Uterus (tissue), 4 donors: ENCODE data around the gene GUCD1. TPM values are rescaled to one million over a fixed set of nuclear protein-coding genes. Genes with fewer than 3 reads are reported as not detected.

Experiments used
- DNase-seq, 2 donors: peaks; one replicate each; pipeline ENCODE4 v3.0.0-alpha.2; 2019 to 2020
- H3K27ac ChIP-seq, 2 donors: fragments of 200-600 bp; sonication (generic); 1 replicate in 1 of 2; 2 replicates in 1 of 2; pipeline ENCODE4 v1.5.1; 2016 to 2018
- H3K27me3 ChIP-seq, 2 donors: fragments of 200-600 bp; sonication (generic); one replicate each; pipeline ENCODE4 v1.5.1; 2018 to 2019; ENCODE audit warnings: control low read depth in 1 of 2
- H3K36me3 ChIP-seq, 2 donors: fragments of 200-600 bp; sonication (generic); one replicate each; pipeline ENCODE4 v1.5.1; 2019; ENCODE audit warnings: control low read depth in 1 of 2
- H3K4me1 ChIP-seq, 2 donors: fragments of 200-600 bp; sonication (generic); one replicate each; pipeline ENCODE4 v1.5.1; 2018 to 2019; ENCODE audit warnings: control low read depth in 1 of 2
- H3K4me3 ChIP-seq, 2 donors: fragments of 200-600 bp; sonication (generic); 1 replicate in 1 of 2; 2 replicates in 1 of 2; pipeline ENCODE4 v1.5.1; 2018 to 2019; ENCODE audit warnings: mild to moderate bottlenecking in 1 of 2
- H3K9me3 ChIP-seq, 2 donors: fragments of 200-600 bp; sonication (generic); one replicate each; pipeline ENCODE4 v1.5.1; 2019; ENCODE audit warnings: control low read depth in 1 of 2
- CTCF ChIP-seq, 4 experiments: fragments of 200-600 bp in 2 of 4; fragments of 450-650 bp in 2 of 4; sonication (generic) in 2 of 4; IDR thresholded peaks; one replicate each; pipeline ENCODE4 v1.5.1; 2016 to 2019; ENCODE audit warnings: antibody characterized with exemption in 4 of 4, mild to moderate bottlenecking in 2 of 4, moderate library complexity in 1 of 4
- POLR2A ChIP-seq, 2 donors: fragments of 450-650 bp; IDR thresholded peaks; one replicate each; pipeline ENCODE4 v1.6.1; 2016; ENCODE audit warnings: antibody characterized with exemption in 2 of 2, mild to moderate bottlenecking in 1 of 2, moderate library complexity in 1 of 2
- intact Hi-C: fragments of 100-400 bp; cut with DNase I; formaldehyde crosslinking; loops from one replicate; pipeline ENCODE4 v1.15.1; 2023; ENCODE audit warnings: low total_unique reads
- total RNA-seq, 4 donors: library from RNA; depleted of rRNA in 3 of 4; stranded (reverse); fragments of >200 nt in 3 of 4; gene quantifications; one replicate each; pipeline versions ENCODE4 v1.1.0 to v1.2.4, GENCODE V29; 2014 to 2023
- donor health status: DM: yes; HTN: yes; CAD: no.

The GUCD1 gene
- total RNA-seq, 4 donors from 2014 or later: 26.4 to 68.2 (median 44.9) TPM

- intact Hi-C loops: no loop called here
- Histone ChIP-seq H3K4me3 (no peak overlapping the region), H3K27ac (no peak overlapping the region), H3K4me1 (no peaks in the 10 kb centered on the region), H3K36me3 (no peaks in the 10 kb centered on the region), H3K27me3 (no peaks in the 10 kb centered on the region), H3K9me3 (no peaks in the 10 kb centered on the region)
- DNase-seq: peak in 1 of 2 donors; percentile 40
- TF ChIP-seq CTCF (IDR thresholded peaks at IDR 0.05) (peak in 3 of 4 experiments; percentile 19 to 46 (median 20)), POLR2A (IDR thresholded peaks at IDR 0.05) (no peak)
These were observed 51.6 kb downstream of the GUCD1 start for GRCh38 chr22:24503137-24503842.

GRCh38 chr22:24502541-24502940, 52.4 kb downstream of the GUCD1 start:
- H3K36me3 ChIP-seq: no peaks in the 10 kb centered on the region
- no peak for DNase-seq
- intact Hi-C loops: no loop called here
- no peak overlapping the region for H3K4me3 ChIP-seq
- no peaks in the 10 kb centered on the region for H3K9me3 ChIP-seq
- H3K27ac ChIP-seq: no peak overlapping the region
- TF ChIP-seq POLR2A (IDR thresholded peaks at IDR 0.05): no peak
- TF ChIP-seq CTCF (IDR thresholded peaks at IDR 0.05): no peak
- no peaks in the 10 kb centered on the region for H3K4me1 ChIP-seq
- H3K27me3 ChIP-seq: no peaks in the 10 kb centered on the region

GRCh38 chr22:24502034-24502433, 52.9 kb downstream of the GUCD1 start:
- TF ChIP-seq CTCF (IDR thresholded peaks at IDR 0.05): no peak
- TF ChIP-seq POLR2A (IDR thresholded peaks at IDR 0.05): no peak
- H3K4me3 ChIP-seq: no peak overlapping the region
- H3K4me1 ChIP-seq: no peaks in the 10 kb centered on the region
- intact Hi-C loops: no loop called here
- H3K27ac ChIP-seq: no peak overlapping the region
- no peaks in the 10 kb centered on the region for H3K27me3 ChIP-seq
- no peaks in the 10 kb centered on the region for H3K36me3 ChIP-seq
- H3K9me3 ChIP-seq: no peaks in the 10 kb centered on the region
- no peak for DNase-seq

- Histone ChIP-seq H3K27ac (no peak overlapping the region), H3K4me3 (no peak overlapping the region), H3K27me3 (no peaks in the 10 kb centered on the region), H3K4me1 (no peaks in the 10 kb centered on the region), H3K9me3 (no peaks in the 10 kb centered on the region), H3K36me3 (no peaks in the 10 kb centered on the region)
- intact Hi-C loops: no loop called here
- DNase-seq: no peak
- TF ChIP-seq CTCF (IDR thresholded peaks at IDR 0.05) (no peak), POLR2A (IDR thresholded peaks at IDR 0.05) (no peak)
These were observed 53.5 kb downstream of the GUCD1 start for GRCh38 chr22:24501301-24502005.

DNA sequence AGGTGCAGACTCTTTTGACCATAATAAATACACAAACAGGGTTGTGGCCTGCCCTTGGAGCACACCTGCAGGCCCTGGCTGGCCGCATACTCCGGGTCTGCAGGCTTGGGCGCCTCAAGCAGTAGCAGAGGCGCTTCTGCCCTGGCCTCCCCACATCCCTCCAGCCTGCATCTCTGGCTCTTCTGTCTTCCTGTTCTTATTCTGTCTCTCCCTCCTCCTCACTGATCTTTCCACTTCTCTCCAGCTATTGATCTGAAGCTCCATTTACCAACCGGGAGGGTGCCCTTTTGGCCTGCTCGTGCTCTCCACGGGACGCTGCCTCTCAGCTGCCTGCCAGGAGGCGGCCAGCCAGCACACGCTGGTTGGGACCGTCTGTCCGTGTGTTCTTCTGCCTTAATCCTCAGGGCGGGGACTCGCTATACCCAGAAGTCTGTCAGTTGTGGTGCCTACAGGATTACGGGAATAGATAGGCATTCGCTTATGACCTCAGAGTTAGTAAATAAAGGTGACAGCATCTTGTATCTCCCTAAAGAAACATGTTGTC, 54.6 kb downstream of the GUCD1 start:
- TF ChIP-seq POLR2A (IDR thresholded peaks at IDR 0.05) (no peak), CTCF (IDR thresholded peaks at IDR 0.05) (no peak)
- intact Hi-C loops: no loop called here
- Histone ChIP-seq H3K4me3 (no peak overlapping the region), H3K36me3 (no peaks in the 10 kb centered on the region), H3K4me1 (no peaks in the 10 kb centered on the region), H3K27ac (no peak overlapping the region), H3K27me3 (no peaks in the 10 kb centered on the region), H3K9me3 (no peaks in the 10 kb centered on the region)
- no peak for DNase-seq
